AG04449 (cell line): ENCODE data around the gene CEND1.

Experiments used
- CTCF ChIA-PET: fragments of 350-600 bp; formaldehyde crosslinking; extraction: SDS; loops from one replicate; lab custom pipeline; 2021; ENCODE audit warnings: antibody characterized with exemption; lab: Yijun Ruan, JAX
- POLR2A ChIA-PET: fragments of 400-600, 350-600 bp; formaldehyde crosslinking; extraction: SDS; loops from one replicate; lab custom pipeline; 2020; ENCODE audit warnings: antibody characterized with exemption, inconsistent platforms; lab: Yijun Ruan, JAX
- DNase-seq: peaks from one replicate; pipeline ENCODE4 v3.0.0-alpha.2; 2010; ENCODE audit warnings: low read depth, low spot score
- H3K4me3 ChIP-seq: 2 replicates; pipeline ENCODE4 v1.5.1; 2011; ENCODE audit warnings: low read depth, mild to moderate bottlenecking, control low read depth, low read length
- CTCF ChIP-seq: IDR thresholded peaks from one replicate; pipeline ENCODE4 v1.5.1; 2011; ENCODE audit warnings: mild to moderate bottlenecking, moderate library complexity, low read length, control low read depth, inconsistent platforms; ENCODE audit not compliant: insufficient read depth; ENCODE audit errors: missing control alignments

CEND1 gene

GRCh38 chr11:832529-833113 is 42.7 kb upstream of the CEND1 start, which contains the start of gene CD151:
Gene CD151 (plus strand): TSS chr11:832952. CDS start chr11:836070, 3,118 bp downstream.
- no peak for DNase-seq
- TF ChIP-seq CTCF, result no peak
- peak within 1 kb of the TSS; percentile 76 for H3K4me3 ChIP-seq
- CTCF ChIA-PET, result interaction anchor here (1.3 kb wide), 1 partner anchor 11 kb away, joined by 6 read pairs; no protein-coding TSS in a partner anchor
- POLR2A ChIA-PET, result interaction anchor here (0.8 to 8.7 kb wide), 3 partner anchors 12 to 24 kb away, joined by 4 to 109 read pairs (median 96); partner anchors contain the start of genes PNPLA2, POLR2L and TSPAN4

- TF ChIP-seq CTCF, result no peak
- CTCF ChIA-PET, result interaction anchor here (1.2 to 1.3 kb wide), 3 partner anchors 8 to 93 kb away, joined by 3 to 7 read pairs (median 6); no protein-coding TSS in a partner anchor
- POLR2A ChIA-PET, result interaction anchor here (0.8 to 8.7 kb wide), 3 partner anchors 13 to 23 kb away, joined by 4 to 109 read pairs (median 96); partner anchors contain the start of genes PNPLA2, POLR2L and TSPAN4
These were observed 42.2 kb upstream of the CEND1 start for GRCh38 chr11:831961-832528.

DNA sequence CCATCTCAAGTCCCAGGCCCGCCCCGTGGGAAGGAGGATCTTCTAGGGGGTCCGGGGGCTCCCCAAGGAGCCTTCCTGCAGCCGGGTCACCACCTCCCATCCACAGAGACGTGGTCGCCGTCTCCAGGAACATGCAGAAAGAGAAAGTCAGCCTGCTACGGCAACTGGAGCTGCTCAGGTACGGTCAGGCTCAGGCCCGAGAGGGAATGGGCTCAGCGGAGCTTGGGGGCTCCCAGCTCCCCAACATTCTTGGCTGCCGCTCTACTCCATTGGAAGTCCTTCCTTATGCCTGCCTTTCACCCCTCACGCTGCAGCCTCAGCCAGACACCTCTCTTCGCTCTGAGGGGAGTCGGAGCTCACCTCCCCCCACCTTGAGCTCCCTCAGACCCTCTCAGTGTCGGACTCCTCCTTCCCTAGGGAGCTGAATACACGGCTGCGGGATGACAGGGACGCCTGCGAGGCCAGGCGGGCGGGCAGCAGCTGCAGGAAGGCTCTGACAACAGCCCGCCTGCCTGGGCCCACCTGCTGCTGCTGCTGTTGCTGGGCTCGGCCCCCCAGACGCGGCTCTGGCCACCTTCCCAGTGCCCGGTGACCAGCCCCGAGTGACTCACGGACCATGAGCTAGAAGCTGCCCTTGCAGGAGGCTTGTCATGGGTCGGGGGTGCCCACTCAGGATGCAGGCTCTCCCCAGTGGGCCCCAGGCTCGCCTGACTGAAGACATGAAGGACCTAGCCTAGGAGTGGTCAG is 41.4 kb upstream of the CEND1 start:
- DNase-seq, result no peak
- ChIA-PET POLR2A (interaction anchor here (1.0 to 8.7 kb wide), 4 partner anchors 9 to 19 kb away, joined by 3 to 109 read pairs (median 50); partner anchors contain the start of genes PNPLA2, POLR2L and TSPAN4), CTCF (interaction anchor here (1.2 to 1.3 kb wide), 3 partner anchors 9 to 94 kb away, joined by 3 to 7 read pairs (median 6); no protein-coding TSS in a partner anchor)
- H3K4me3 ChIP-seq, result peak overlapping the region; percentile 30
- TF ChIP-seq CTCF, result no peak

More at GRCh38 chr11:831961-832528, 42.2 kb upstream of the CEND1 start:
- peak overlapping the region; percentile 76 for H3K4me3 ChIP-seq
- no peak for DNase-seq

- CTCF ChIA-PET, result interaction anchor here (1.2 to 1.3 kb wide), 2 partner anchors 9 to 94 kb away, joined by 3 to 7 read pairs; no protein-coding TSS in a partner anchor
- POLR2A ChIA-PET, result interaction anchor here (1.0 to 8.7 kb wide), 5 partner anchors 10 to 20 kb away, joined by 3 to 109 read pairs (median 3); partner anchors contain the start of genes PNPLA2, POLR2L and TSPAN4
- DNase-seq, result no peak
- TF ChIP-seq CTCF, result no peak
- H3K4me3 ChIP-seq, result peak overlapping the region; percentile 43
These were observed 40.6 kb upstream of the CEND1 start for GRCh38 chr11:830295-831117.

DNA sequence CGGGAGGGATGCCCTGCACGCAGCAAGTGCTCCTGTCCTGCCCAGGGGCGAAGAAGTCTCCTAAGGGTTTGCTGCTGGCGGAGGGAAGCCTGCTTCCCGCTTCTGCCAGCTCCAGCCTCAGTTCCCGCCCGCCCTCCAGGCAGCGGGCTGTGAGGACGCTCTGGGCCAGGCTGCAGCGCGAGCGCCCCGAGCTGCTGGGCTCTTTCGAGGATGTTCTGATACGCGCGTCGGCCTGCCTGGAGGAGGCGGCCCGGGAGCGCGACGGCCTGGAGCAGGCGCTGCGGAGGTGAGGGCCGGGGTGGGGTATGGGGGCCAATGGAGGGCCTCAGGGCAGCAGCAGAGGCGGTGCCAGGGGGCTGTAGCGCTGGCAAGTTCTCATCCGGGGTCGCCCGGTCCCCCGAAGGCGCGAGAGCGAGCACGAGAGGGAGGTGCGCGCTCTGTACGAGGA is 40.0 kb upstream of the CEND1 start:
- DNase-seq, result no peak
- CTCF ChIA-PET, result interaction anchor here (1.3 kb wide), 1 partner anchor 18 kb away, joined by 4 read pairs; no protein-coding TSS in a partner anchor
- POLR2A ChIA-PET, result interaction anchor here (1.0 to 8.7 kb wide), 5 partner anchors 10 to 19 kb away, joined by 3 to 109 read pairs (median 3); partner anchors contain the start of genes PNPLA2, POLR2L and TSPAN4
- TF ChIP-seq CTCF, result no peak
- peak overlapping the region; percentile 33 for H3K4me3 ChIP-seq
